ENCODE measurements around the gene LHFPL6. TPM values are rescaled to one million over a fixed set of nuclear protein-coding genes. Genes with fewer than 3 reads are reported as not detected.

Gene LHFPL6
- total RNA-seq, 1 donor from 2014 or later, result 5.3 TPM

- TF ChIP-seq, protein P1, sequence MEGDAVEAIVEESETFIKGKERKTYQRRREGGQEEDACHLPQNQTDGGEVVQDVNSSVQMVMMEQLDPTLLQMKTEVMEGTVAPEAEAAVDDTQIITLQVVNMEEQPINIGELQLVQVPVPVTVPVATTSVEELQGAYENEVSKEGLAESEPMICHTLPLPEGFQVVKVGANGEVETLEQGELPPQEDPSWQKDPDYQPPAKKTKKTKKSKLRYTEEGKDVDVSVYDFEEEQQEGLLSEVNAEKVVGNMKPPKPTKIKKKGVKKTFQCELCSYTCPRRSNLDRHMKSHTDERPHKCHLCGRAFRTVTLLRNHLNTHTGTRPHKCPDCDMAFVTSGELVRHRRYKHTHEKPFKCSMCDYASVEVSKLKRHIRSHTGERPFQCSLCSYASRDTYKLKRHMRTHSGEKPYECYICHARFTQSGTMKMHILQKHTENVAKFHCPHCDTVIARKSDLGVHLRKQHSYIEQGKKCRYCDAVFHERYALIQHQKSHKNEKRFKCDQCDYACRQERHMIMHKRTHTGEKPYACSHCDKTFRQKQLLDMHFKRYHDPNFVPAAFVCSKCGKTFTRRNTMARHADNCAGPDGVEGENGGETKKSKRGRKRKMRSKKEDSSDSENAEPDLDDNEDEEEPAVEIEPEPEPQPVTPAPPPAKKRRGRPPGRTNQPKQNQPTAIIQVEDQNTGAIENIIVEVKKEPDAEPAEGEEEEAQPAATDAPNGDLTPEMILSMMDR (IDR thresholded peaks at IDR 0.05; ENCODE audit: insufficient read depth, low read length, severe bottlenecking), result no peak
- Histone ChIP-seq H3K4me3 (ENCODE audit: low read depth, low read length) (no peak overlapping the region), H3K27me3 (ENCODE audit: control insufficient read depth, insufficient read depth, low read length) (no peaks in the 10 kb centered on the region), H3K36me3 (ENCODE audit: control insufficient read depth, insufficient read depth, low read length) (no peaks in the 10 kb centered on the region)
- no peak for FAIRE-seq
- no peak for DNase-seq (ENCODE audit: low read depth)
Observed at GRCh38 chr13:39450176-39450575, 152.8 kb downstream of the LHFPL6 start.

- FAIRE-seq, result no peak
- H3K4me3 ChIP-seq (ENCODE audit: low read depth, low read length), result no peak overlapping the region
- TF ChIP-seq, protein P1 (IDR thresholded peaks at IDR 0.05; ENCODE audit: insufficient read depth, low read length, severe bottlenecking), result no peak
Observed at GRCh38 chr13:39448834-39449233, 154.2 kb downstream of the LHFPL6 start.

DNA sequence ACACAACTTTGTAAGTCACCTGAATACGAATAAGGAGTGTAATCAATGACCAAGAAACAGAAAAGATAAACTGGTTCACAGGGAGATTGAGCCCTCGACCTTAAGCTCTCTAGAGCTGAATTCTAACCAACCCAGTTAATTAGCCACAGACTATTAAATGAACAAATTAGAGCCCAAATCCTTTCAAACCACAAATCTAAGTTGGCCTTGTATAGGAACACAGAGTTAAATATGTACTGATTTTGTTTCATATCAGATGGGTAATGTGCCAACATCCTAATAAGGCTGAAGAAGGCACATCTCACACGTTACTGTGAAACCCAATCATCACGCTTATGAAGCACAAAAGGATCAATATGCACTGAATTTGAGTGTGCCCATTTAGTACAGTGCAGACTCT lies 156.1 kb downstream of the LHFPL6 start:
- Histone ChIP-seq H3K36me3 (ENCODE audit: control insufficient read depth, insufficient read depth, low read length) (no peaks in the 10 kb centered on the region), H3K27me3 (ENCODE audit: control insufficient read depth, insufficient read depth, low read length) (no peaks in the 10 kb centered on the region), H3K4me3 (ENCODE audit: low read depth, low read length) (no peak overlapping the region)
- no peak for DNase-seq (ENCODE audit: low read depth)
- TF ChIP-seq, protein P1 (IDR thresholded peaks at IDR 0.05; ENCODE audit: insufficient read depth, low read length, severe bottlenecking), result no peak
- no peak for FAIRE-seq

More at GRCh38 chr13:39448834-39449233, 154.2 kb downstream of the LHFPL6 start:
- no peak for DNase-seq (ENCODE audit: low read depth)
- Histone ChIP-seq H3K36me3 (ENCODE audit: control insufficient read depth, insufficient read depth, low read length) (no peaks in the 10 kb centered on the region), H3K27me3 (ENCODE audit: control insufficient read depth, insufficient read depth, low read length) (no peaks in the 10 kb centered on the region)

DNA sequence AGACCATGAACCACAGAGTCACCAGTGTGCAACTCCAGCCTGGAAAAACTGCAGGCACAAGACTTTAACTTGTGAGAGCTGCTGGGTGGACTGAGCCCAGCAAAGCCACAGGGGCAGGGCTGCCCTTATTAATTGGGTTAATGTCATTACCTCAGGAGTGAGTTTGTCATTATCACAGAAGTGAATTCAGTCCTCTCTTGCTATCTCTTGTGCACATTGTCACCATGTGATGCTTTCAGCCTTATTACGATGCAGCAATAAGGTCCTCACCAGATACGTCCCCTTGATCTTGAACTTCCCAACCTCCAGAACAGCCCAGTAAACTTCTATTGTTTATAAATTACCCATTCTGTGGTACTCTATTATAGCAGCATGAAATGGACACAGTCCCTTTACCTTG lies 158.1 kb downstream of the LHFPL6 start:
- Histone ChIP-seq H3K4me3 (ENCODE audit: low read depth, low read length) (no peak overlapping the region), H3K36me3 (ENCODE audit: control insufficient read depth, insufficient read depth, low read length) (no peaks in the 10 kb centered on the region), H3K27me3 (ENCODE audit: control insufficient read depth, insufficient read depth, low read length) (no peaks in the 10 kb centered on the region)
- TF ChIP-seq, protein P1 (IDR thresholded peaks at IDR 0.05; ENCODE audit: insufficient read depth, low read length, severe bottlenecking), result no peak
- FAIRE-seq (no peak), DNase-seq (ENCODE audit: low read depth) (no peak)

GRCh38 chr13:39433651-39434050 lies 169.3 kb downstream of the LHFPL6 start:
- TF ChIP-seq, protein P1 (IDR thresholded peaks at IDR 0.05; ENCODE audit: insufficient read depth, low read length, severe bottlenecking), result no peak
- FAIRE-seq, result no peak

DNA sequence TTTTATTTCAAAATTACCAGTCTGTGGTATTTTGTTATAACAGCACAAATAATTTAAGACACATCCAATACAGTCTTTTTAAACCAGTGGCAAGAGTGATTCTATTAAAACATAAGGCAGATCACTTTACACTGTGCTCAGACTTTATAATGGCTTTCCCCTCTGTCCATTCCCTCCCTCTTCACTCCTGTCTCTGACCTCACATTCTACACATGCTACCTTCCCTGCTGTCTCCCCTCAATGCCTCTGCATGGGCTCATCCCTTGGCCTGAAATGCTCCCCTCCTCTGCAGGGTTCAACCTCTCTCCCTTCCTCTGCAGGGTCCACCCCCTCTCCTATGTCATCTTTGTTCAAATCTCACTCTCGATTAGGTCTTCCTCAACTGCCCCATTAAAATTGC lies 170.8 kb downstream of the LHFPL6 start:
- H3K36me3 ChIP-seq (ENCODE audit: control insufficient read depth, insufficient read depth, low read length), result no peaks in the 10 kb centered on the region
- no peak overlapping the region for H3K4me3 ChIP-seq (ENCODE audit: low read depth, low read length)
- no peaks in the 10 kb centered on the region for H3K27me3 ChIP-seq (ENCODE audit: control insufficient read depth, insufficient read depth, low read length)
- DNase-seq (ENCODE audit: low read depth) (no peak), FAIRE-seq (no peak)
- TF ChIP-seq, protein P1 (IDR thresholded peaks at IDR 0.05; ENCODE audit: insufficient read depth, low read length, severe bottlenecking), result no peak

More at GRCh38 chr13:39433651-39434050, 169.3 kb downstream of the LHFPL6 start:
- H3K4me3 ChIP-seq (ENCODE audit: low read depth, low read length), result no peak overlapping the region
- no peaks in the 10 kb centered on the region for H3K36me3 ChIP-seq (ENCODE audit: control insufficient read depth, insufficient read depth, low read length)
- DNase-seq (ENCODE audit: low read depth), result no peak
- H3K27me3 ChIP-seq (ENCODE audit: control insufficient read depth, insufficient read depth, low read length), result no peaks in the 10 kb centered on the region
